ENCODE data around the gene NUMBL. TPM values are rescaled to one million over a fixed set of nuclear protein-coding genes. Genes with fewer than 3 reads are reported as not detected.

NUMBL gene
- polyA plus RNA-seq, 2 of the 4 experiments (the other 2 are of a cell fraction), result 21.1 to 28.7 TPM

- Histone ChIP-seq H3K4me2 (no peak overlapping the region), H3K27ac (no peak overlapping the region), H3K4me3 (no peak overlapping the region), H3K4me1 (peaks cover 12% of the 10 kb centered on the region; the same call in 1 of the 3 replicates), H3K9me3 (no peaks in the 10 kb centered on the region)
- ATAC-seq (no peak), DNase-seq (ENCODE audit: low read depth in 1 of 2, low spot score in 1 of 2) (no peak), FAIRE-seq (peak; percentile 46)
- CTCF ChIA-PET, result interaction anchor here (1.0 to 14.9 kb wide), 9 partner anchors 10 to 136 kb away, joined by 3 to 140 read pairs (median 6); partner anchors contain the start of gene COQ8B
- POLR2A ChIA-PET, result no interaction called here
- WGBS (ENCODE audit: missing lambda C conversion rate), result 96% methylated on average over 9 of the region's 9 CpGs
- no peak for TF ChIP-seq POLR2A (IDR thresholded peaks at IDR 0.05; ENCODE audit: low read length)
- TF ChIP-seq RARB (CRISPR knock-in tag; IDR thresholded peaks at IDR 0.05), result no peak
- no peak for TF ChIP-seq ATOH8 (CRISPR knock-in tag; IDR thresholded peaks at IDR 0.05; ENCODE audit: low read depth)
- TF ChIP-seq NR3C1 (IDR thresholded peaks at IDR 0.05), result no peak
- TF ChIP-seq MAZ (IDR thresholded peaks at IDR 0.05; ENCODE audit: borderline replicate concordance, low read depth, low read length), result no peak
- TF ChIP-seq NFE2L2 (conservative IDR thresholded peaks at IDR 0.05; ENCODE audit: low read length), result no peak
- TF ChIP-seq, protein P1, sequence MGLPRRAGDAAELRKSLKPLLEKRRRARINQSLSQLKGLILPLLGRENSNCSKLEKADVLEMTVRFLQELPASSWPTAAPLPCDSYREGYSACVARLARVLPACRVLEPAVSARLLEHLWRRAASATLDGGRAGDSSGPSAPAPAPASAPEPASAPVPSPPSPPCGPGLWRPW (IDR thresholded peaks at IDR 0.05), result no peak
- no peak for TF ChIP-seq ZNF302 (CRISPR knock-in tag; IDR thresholded peaks at IDR 0.05)
- TF ChIP-seq KDM1A (IDR thresholded peaks at IDR 0.05; ENCODE audit: low read depth), result no peak
- TF ChIP-seq CBX2 (IDR thresholded peaks at IDR 0.05; ENCODE audit: borderline replicate concordance, low read depth), result no peak
- TF ChIP-seq JUNB (IDR thresholded peaks at IDR 0.05), result no peak
- TF ChIP-seq ESRRA (IDR thresholded peaks at IDR 0.05; ENCODE audit: borderline replicate concordance, low read length), result no peak
- TF ChIP-seq RFX5 (IDR thresholded peaks at IDR 0.05), result no peak
- TF ChIP-seq NPAS2 (CRISPR knock-in tag; IDR thresholded peaks at IDR 0.05; ENCODE audit: borderline replicate concordance), result no peak
Observed at GRCh38 chr19:40683437-40683836, 7.0 kb downstream of the NUMBL start.

- TF ChIP-seq HMGXB4 (CRISPR knock-in tag; IDR thresholded peaks at IDR 0.05; ENCODE audit: borderline replicate concordance) (no peak), HOXB13 (CRISPR knock-in tag; IDR thresholded peaks at IDR 0.05; ENCODE audit: low read depth) (no peak), HEYL (CRISPR knock-in tag; IDR thresholded peaks at IDR 0.05) (no peak), MAFK (IDR thresholded peaks at IDR 0.05; ENCODE audit: partially characterized antibody) (no peak), TP53 (CRISPR knock-in tag; IDR thresholded peaks at IDR 0.05) (no peak), REST (IDR thresholded peaks at IDR 0.05) (no peak), FOSL2 (IDR thresholded peaks at IDR 0.05) (no peak), FOSL2 (CRISPR knock-in tag; IDR thresholded peaks at IDR 0.05) (no peak), NR3C1 (IDR thresholded peaks at IDR 0.05) (no peak), JUNB (IDR thresholded peaks at IDR 0.05) (no peak), TFCP2L1 (CRISPR knock-in tag; IDR thresholded peaks at IDR 0.05) (no peak), MYC (IDR thresholded peaks at IDR 0.05; ENCODE audit: borderline replicate concordance, low read length) (no peak), RAD21 (conservative IDR thresholded peaks at IDR 0.05 in 1 of 2, IDR thresholded peaks at IDR 0.05 in 1 of 2) (no peak), ZSCAN20 (CRISPR knock-in tag; IDR thresholded peaks at IDR 0.05) (no peak), MAX (IDR thresholded peaks at IDR 0.05) (no peak), ZNF302 (CRISPR knock-in tag; IDR thresholded peaks at IDR 0.05) (no peak)
- TF ChIP-seq, protein P1 (IDR thresholded peaks at IDR 0.05), result no peak
- WGBS (ENCODE audit: missing lambda C conversion rate), result 94% methylated on average over 18 of the region's 18 CpGs
- Histone ChIP-seq H3K4me3 (no peak overlapping the region), H3K27ac (no peak overlapping the region), H3K4me2 (no peak overlapping the region), H3K9me3 (no peaks in the 10 kb centered on the region), H3K4me1 (peaks cover 2% of the 10 kb centered on the region; the same call in 1 of the 3 replicates)
- DNase-seq (ENCODE audit: low read depth in 1 of 2, low spot score in 1 of 2), result no peak
- no peak for ATAC-seq
- CTCF ChIA-PET, result interaction anchor here (0.6 to 14.9 kb wide), 13 partner anchors 9 to 447 kb away, joined by 3 to 140 read pairs (median 5); partner anchors contain the start of gene COQ8B
- POLR2A ChIA-PET, result no interaction called here
- no peak for FAIRE-seq
Observed at GRCh38 chr19:40682431-40682964, 8.0 kb downstream of the NUMBL start.

Measured in A549 (cell line).